H9 (cell line): ENCODE measurements around the gene RAB1A. TPM values are rescaled to one million over a fixed set of nuclear protein-coding genes. Genes with fewer than 3 reads are reported as not detected.

Experiments used
- DNase-seq: peaks from one replicate; pipeline ENCODE4 v3.0.0-alpha.2; 2017
- H2AFZ ChIP-seq: one replicate; pipeline ENCODE4 v1.6.1; 2013; ENCODE audit warnings: mild to moderate bottlenecking, low read length, control low read depth, moderate library complexity
- H2AK5ac ChIP-seq: 2 replicates; pipeline ENCODE4 v1.6.1; 2013; ENCODE audit warnings: low read length, control low read depth, mixed read lengths; ENCODE audit not compliant: insufficient read length
- H2BK120ac ChIP-seq: one replicate; pipeline ENCODE4 v1.6.1; 2013; ENCODE audit warnings: low read depth, mild to moderate bottlenecking, low read length, control low read depth, inconsistent platforms; ENCODE audit not compliant: poor library complexity, severe bottlenecking
- H2BK12ac ChIP-seq: 2 replicates; pipeline ENCODE4 v1.6.1; 2013; ENCODE audit warnings: low read length, control low read depth, mixed read lengths, low read depth; ENCODE audit not compliant: insufficient read length
- H2BK15ac ChIP-seq: 2 replicates; pipeline ENCODE4 v1.6.1; 2013; ENCODE audit warnings: low read depth, low read length, control low read depth
- H2BK20ac ChIP-seq: one replicate; pipeline ENCODE4 v1.6.1; 2013; ENCODE audit warnings: low read depth, mild to moderate bottlenecking, low read length, control low read depth, inconsistent platforms; ENCODE audit not compliant: poor library complexity, severe bottlenecking
- H2BK5ac ChIP-seq: 2 replicates; pipeline ENCODE4 v1.6.1; 2013; ENCODE audit warnings: low read length, control low read depth, mixed read lengths; ENCODE audit not compliant: insufficient read length
- H3K14ac ChIP-seq: 2 replicates; pipeline ENCODE4 v1.6.1; 2013; ENCODE audit warnings: low read length, control low read depth; ENCODE audit not compliant: insufficient read depth
- H3K18ac ChIP-seq: 2 replicates; pipeline ENCODE4 v1.6.1; 2013; ENCODE audit warnings: low read depth, mild to moderate bottlenecking, mixed read lengths, low read length, control low read depth; ENCODE audit not compliant: insufficient read length
- H3K23ac ChIP-seq: 2 replicates; pipeline ENCODE4 v1.6.1; 2013; ENCODE audit warnings: low read length, control low read depth, mixed read lengths, low read depth; ENCODE audit not compliant: insufficient read length
- H3K23me2 ChIP-seq: 2 replicates; pipeline ENCODE4 v1.6.1; 2013; ENCODE audit warnings: low read depth, mild to moderate bottlenecking, mixed read lengths, low read length, control low read depth; ENCODE audit not compliant: insufficient read length, poor library complexity, severe bottlenecking
- H3K27ac ChIP-seq: 2 replicates; pipeline ENCODE4 v1.5.1; 2013; ENCODE audit warnings: low read length, control low read depth, mixed read lengths, low read depth; ENCODE audit not compliant: insufficient read length
- H3K27me3 ChIP-seq: 2 replicates; pipeline ENCODE4 v1.6.1; 2013; ENCODE audit warnings: low read length, control low read depth, inconsistent platforms; ENCODE audit not compliant: insufficient read depth
- H3K4ac ChIP-seq: 2 replicates; pipeline ENCODE4 v1.6.1; 2013; ENCODE audit warnings: low read depth, mild to moderate bottlenecking, control low read depth, inconsistent platforms, low read length, moderate library complexity
- H3K4me1 ChIP-seq: 2 replicates; pipeline ENCODE4 v1.6.1; 2013; ENCODE audit warnings: low read length, control low read depth, inconsistent platforms; ENCODE audit not compliant: insufficient read depth
- H3K4me2 ChIP-seq: 2 replicates; pipeline ENCODE4 v1.6.1; 2013; ENCODE audit warnings: low read length, control low read depth, mixed read lengths; ENCODE audit not compliant: insufficient read length, insufficient read depth
- H3K56ac ChIP-seq: 2 replicates; pipeline ENCODE4 v1.6.1; 2013; ENCODE audit warnings: low read depth, mild to moderate bottlenecking, mixed read lengths, low read length, control low read depth; ENCODE audit not compliant: insufficient read length
- H3K79me1 ChIP-seq: 2 replicates; pipeline ENCODE4 v1.6.1; 2013; ENCODE audit warnings: low read depth, mild to moderate bottlenecking, moderate library complexity, low read length, control low read depth, inconsistent platforms; ENCODE audit not compliant: insufficient read depth, poor library complexity, severe bottlenecking
- H3K79me2 ChIP-seq: 2 replicates; pipeline ENCODE4 v1.6.1; 2013; ENCODE audit warnings: low read length, control low read depth, inconsistent platforms; ENCODE audit not compliant: insufficient read depth
- H3K9ac ChIP-seq: 2 replicates; pipeline ENCODE4 v1.6.1; 2013; ENCODE audit warnings: low read length, control low read depth, mixed read lengths; ENCODE audit not compliant: insufficient read length; ENCODE audit errors: extremely low read depth
- H3K9me3 ChIP-seq: one replicate; pipeline ENCODE4 v1.6.1; 2013; ENCODE audit warnings: low read depth, low read length, inconsistent platforms; ENCODE audit not compliant: control insufficient read depth
- H3T11ph ChIP-seq: one replicate; pipeline ENCODE4 v1.6.1; 2013; ENCODE audit warnings: mild to moderate bottlenecking, low read length, control low read depth, inconsistent platforms
- H4K20me1 ChIP-seq: one replicate; pipeline ENCODE4 v1.6.1; 2013; ENCODE audit not compliant: control insufficient read depth, insufficient read length, insufficient read depth
- H4K5ac ChIP-seq: 2 replicates; pipeline ENCODE4 v1.6.1; 2013; ENCODE audit warnings: low read depth, mild to moderate bottlenecking, mixed read lengths, low read length, control low read depth; ENCODE audit not compliant: insufficient read length
- H4K8ac ChIP-seq: replicated peaks from 2 replicates; pipeline ENCODE4 v1.6.1; 2013; ENCODE audit warnings: low read length, control low read depth, mixed read lengths, low read depth; ENCODE audit not compliant: insufficient read length
- H4K91ac ChIP-seq: 2 replicates; pipeline ENCODE4 v1.6.1; 2013; ENCODE audit warnings: low read depth, mild to moderate bottlenecking, moderate library complexity, mixed read lengths, low read length, control low read depth; ENCODE audit not compliant: insufficient read length
- H3K27ac Mint-ChIP-seq, 3 experiments: 2 replicates in 2 of 3; 3 replicates in 1 of 3; pipeline ENCODE4 v1.8.0; 2020 to 2021; ENCODE audit warnings: mixed read lengths in 3 of 3, mild to moderate bottlenecking in 1 of 3, moderate library complexity in 1 of 3
- H3K27me3 Mint-ChIP-seq: 2 replicates; pipeline ENCODE4 v1.8.0; 2021; ENCODE audit warnings: low read depth, mild to moderate bottlenecking, moderate library complexity, mixed read lengths
- H3K36me3 Mint-ChIP-seq, 3 experiments: 2 replicates in 2 of 3; 3 replicates in 1 of 3; pipeline ENCODE4 v1.8.0; 2020 to 2021; ENCODE audit warnings: low read depth in 3 of 3, mixed read lengths in 3 of 3; ENCODE audit not compliant: insufficient read depth in 1 of 3
- H3K4me1 Mint-ChIP-seq, 2 experiments: 2 replicates each; pipeline ENCODE4 v1.8.0; 2020; ENCODE audit warnings: mixed read lengths in 2 of 2
- H3K4me3 Mint-ChIP-seq, 2 experiments: 2 replicates in 1 of 2; 3 replicates in 1 of 2; pipeline ENCODE4 v1.8.0; 2020 to 2021; ENCODE audit warnings: mild to moderate bottlenecking in 2 of 2, mixed read lengths in 2 of 2, moderate library complexity in 1 of 2
- H3K9me3 Mint-ChIP-seq, 2 experiments: 2 replicates in 1 of 2; 3 replicates in 1 of 2; pipeline ENCODE4 v1.8.0; 2020; ENCODE audit warnings: mild to moderate bottlenecking in 2 of 2, mixed read lengths in 2 of 2, moderate library complexity in 1 of 2
- CTCF ChIP-seq: fragments of 200-600 bp; sonication (generic); conservative IDR thresholded peaks from 3 replicates; pipeline ENCODE4 v1.8.0; 2021; ENCODE audit warnings: antibody characterized with exemption, mild to moderate bottlenecking
- total RNA-seq: library from RNA; stranded (reverse); gene quantifications from 2 replicates; pipeline ENCODE4 v1.2.1, GENCODE V29; 2021

Gene RAB1A
- total RNA-seq, 1 experiment from 2014 or later = 112 TPM

- no peak overlapping the region for H2AFZ ChIP-seq
- Mint-ChIP-seq H3K36me3 (peaks cover 0 to 8% (median 7%) of the 10 kb centered on the region in 3 experiments; a peak in 6 of 7 replicates), H3K27ac (no peak overlapping the region; a peak in 1 of 7 replicates), H3K4me1 (peaks cover 2 to 19% of the 10 kb centered on the region in 2 experiments; a peak in 3 of 4 replicates), H3K4me3 (no peak overlapping the region), H3K27me3 (no peaks in the 10 kb centered on the region), H3K9me3 (no peaks in the 10 kb centered on the region)
- no peak overlapping the region for H4K8ac ChIP-seq
- no peaks in the 10 kb centered on the region for H3K23me2 ChIP-seq
- peaks cover 31% of the 10 kb centered on the region for H3K79me2 ChIP-seq
- H2AK5ac ChIP-seq = no peak overlapping the region
- H3K27ac ChIP-seq = no peak overlapping the region
- no peaks in the 10 kb centered on the region for H3K4me1 ChIP-seq
- H3K9me3 ChIP-seq = no peaks in the 10 kb centered on the region
- no peak overlapping the region for H3T11ph ChIP-seq
- no peak for DNase-seq
- H2BK120ac ChIP-seq = no peak overlapping the region
- peaks cover 15% of the 10 kb centered on the region for H3K79me1 ChIP-seq
- no peak overlapping the region for H4K91ac ChIP-seq
- H2BK20ac ChIP-seq = no peak overlapping the region
- H3K9ac ChIP-seq = no peak overlapping the region
- H4K20me1 ChIP-seq = no peaks in the 10 kb centered on the region
- no peak overlapping the region for H2BK15ac ChIP-seq
- no peak overlapping the region for H3K4me2 ChIP-seq
- no peak for TF ChIP-seq CTCF
- H4K5ac ChIP-seq = no peak overlapping the region
- H3K14ac ChIP-seq = no peak overlapping the region
- no peak overlapping the region for H2BK12ac ChIP-seq
- no peak overlapping the region for H3K23ac ChIP-seq
- no peaks in the 10 kb centered on the region for H3K27me3 ChIP-seq
- no peak overlapping the region for H3K4ac ChIP-seq
- no peak overlapping the region for H3K18ac ChIP-seq
- no peak overlapping the region for H3K56ac ChIP-seq
- H2BK5ac ChIP-seq = no peak overlapping the region
These were observed 13.3 kb downstream of the RAB1A start for GRCh38 chr2:65116645-65117044.
